ENCODE measurements around the gene NFASC. TPM values are rescaled to one million over a fixed set of nuclear protein-coding genes. Genes with fewer than 3 reads are reported as not detected.

Gene NFASC
- total and polyA plus RNA-seq, 4 donors, result 0.23 to 5.4 (median 1.9) TPM

GRCh38 chr1:205054013-205054412 is 183.4 kb downstream of the NFASC start:
- Histone ChIP-seq H3K4me1 (ENCODE audit: control insufficient read depth in 4 of 4, insufficient read depth in 4 of 4, low read length in 3 of 4) (peaks cover 0 to 4% (median 0%) of the 10 kb centered on the region in 4 donors), H3K4me3 (ENCODE audit: low read depth in 1 of 3, low read length in 3 of 3) (no peak overlapping the region), H3K27ac (ENCODE audit: low read depth in 1 of 2, low read length in 2 of 2) (no peak overlapping the region), H3K9ac (ENCODE audit: low read depth in 1 of 2, low read length in 2 of 2) (no peak overlapping the region), H3K36me3 (ENCODE audit: control insufficient read depth in 4 of 4, insufficient read depth in 3 of 4, low read depth in 1 of 4, low read length in 3 of 4) (no peaks in the 10 kb centered on the region), H3K27me3 (ENCODE audit: control insufficient read depth in 4 of 4, insufficient read depth in 4 of 4, low read length in 3 of 4) (no peaks in the 10 kb centered on the region), H3K9me3 (ENCODE audit: control insufficient read depth in 4 of 4, low read length in 3 of 4) (no peaks in the 10 kb centered on the region)
- 70% methylated on average over 7 of the region's 7 CpGs for WGBS
- TF ChIP-seq GABPA (IDR thresholded peaks at IDR 0.05 in 1 of 2, conservative IDR thresholded peaks at IDR 0.05 in 1 of 2) (no peak), YY1 (IDR thresholded peaks at IDR 0.05) (no peak), ZBTB33 (IDR thresholded peaks at IDR 0.05) (no peak), TAF1 (conservative IDR thresholded peaks at IDR 0.05) (no peak), JUND (IDR thresholded peaks at IDR 0.05) (no peak), CTCF (IDR thresholded peaks at IDR 0.05; ENCODE audit: low read depth, low read length, missing input control) (no peak), EGR1 (IDR thresholded peaks at IDR 0.05; ENCODE audit: low read depth in 2 of 2) (no peak), RAD21 (IDR thresholded peaks at IDR 0.05) (no peak), SP1 (IDR thresholded peaks at IDR 0.05) (no peak), HNF4A (conservative IDR thresholded peaks at IDR 0.05) (no peak), ATF3 (IDR thresholded peaks at IDR 0.05) (no peak), FOXA1 (IDR thresholded peaks at IDR 0.05) (no peak), RXRA (IDR thresholded peaks at IDR 0.05) (no peak), NR2F2 (IDR thresholded peaks at IDR 0.05) (no peak), FOXA2 (IDR thresholded peaks at IDR 0.05) (no peak), HNF4G (IDR thresholded peaks at IDR 0.05) (no peak)
- TF ChIP-seq, protein P1, sequence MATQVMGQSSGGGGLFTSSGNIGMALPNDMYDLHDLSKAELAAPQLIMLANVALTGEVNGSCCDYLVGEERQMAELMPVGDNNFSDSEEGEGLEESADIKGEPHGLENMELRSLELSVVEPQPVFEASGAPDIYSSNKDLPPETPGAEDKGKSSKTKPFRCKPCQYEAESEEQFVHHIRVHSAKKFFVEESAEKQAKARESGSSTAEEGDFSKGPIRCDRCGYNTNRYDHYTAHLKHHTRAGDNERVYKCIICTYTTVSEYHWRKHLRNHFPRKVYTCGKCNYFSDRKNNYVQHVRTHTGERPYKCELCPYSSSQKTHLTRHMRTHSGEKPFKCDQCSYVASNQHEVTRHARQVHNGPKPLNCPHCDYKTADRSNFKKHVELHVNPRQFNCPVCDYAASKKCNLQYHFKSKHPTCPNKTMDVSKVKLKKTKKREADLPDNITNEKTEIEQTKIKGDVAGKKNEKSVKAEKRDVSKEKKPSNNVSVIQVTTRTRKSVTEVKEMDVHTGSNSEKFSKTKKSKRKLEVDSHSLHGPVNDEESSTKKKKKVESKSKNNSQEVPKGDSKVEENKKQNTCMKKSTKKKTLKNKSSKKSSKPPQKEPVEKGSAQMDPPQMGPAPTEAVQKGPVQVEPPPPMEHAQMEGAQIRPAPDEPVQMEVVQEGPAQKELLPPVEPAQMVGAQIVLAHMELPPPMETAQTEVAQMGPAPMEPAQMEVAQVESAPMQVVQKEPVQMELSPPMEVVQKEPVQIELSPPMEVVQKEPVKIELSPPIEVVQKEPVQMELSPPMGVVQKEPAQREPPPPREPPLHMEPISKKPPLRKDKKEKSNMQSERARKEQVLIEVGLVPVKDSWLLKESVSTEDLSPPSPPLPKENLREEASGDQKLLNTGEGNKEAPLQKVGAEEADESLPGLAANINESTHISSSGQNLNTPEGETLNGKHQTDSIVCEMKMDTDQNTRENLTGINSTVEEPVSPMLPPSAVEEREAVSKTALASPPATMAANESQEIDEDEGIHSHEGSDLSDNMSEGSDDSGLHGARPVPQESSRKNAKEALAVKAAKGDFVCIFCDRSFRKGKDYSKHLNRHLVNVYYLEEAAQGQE (IDR thresholded peaks at IDR 0.05), result no peak
- TF ChIP-seq, protein P2, sequence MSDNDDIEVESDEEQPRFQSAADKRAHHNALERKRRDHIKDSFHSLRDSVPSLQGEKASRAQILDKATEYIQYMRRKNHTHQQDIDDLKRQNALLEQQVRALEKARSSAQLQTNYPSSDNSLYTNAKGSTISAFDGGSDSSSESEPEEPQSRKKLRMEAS (IDR thresholded peaks at IDR 0.05), result no peak
- no peak for DNase-seq (ENCODE audit: low spot score)
